Left ventricle myocardium inferior (tissue), 1 donor: ENCODE measurements around the gene SND1. TPM values are rescaled to one million over a fixed set of nuclear protein-coding genes. Genes with fewer than 3 reads are reported as not detected.

Experiments used
- DNase-seq: peaks from one replicate; pipeline ENCODE4 v3.0.0-alpha.2; 2020
- H3K27ac ChIP-seq: fragments of 200-600 bp; replicated peaks from 2 replicates; pipeline ENCODE4 v1.8.0; 2021
- H3K27me3 ChIP-seq: fragments of 200-600 bp; 2 replicates; pipeline ENCODE4 v1.8.0; 2021; ENCODE audit warnings: low read depth
- H3K36me3 ChIP-seq: fragments of 200-600 bp; 2 replicates; pipeline ENCODE4 v1.8.0; 2021
- H3K4me1 ChIP-seq: fragments of 200-600 bp; 2 replicates; pipeline ENCODE4 v1.8.0; 2021
- H3K4me3 ChIP-seq: fragments of 200-600 bp; 2 replicates; pipeline ENCODE4 v1.8.0; 2021; ENCODE audit warnings: mild to moderate bottlenecking, moderate library complexity
- H3K9me3 ChIP-seq: fragments of 200-600 bp; replicated peaks from 2 replicates; pipeline ENCODE4 v1.8.0; 2021
- CTCF ChIP-seq: fragments of 200-600 bp; IDR thresholded peaks from 2 replicates; pipeline ENCODE4 v1.8.0; 2021; ENCODE audit warnings: antibody characterized with exemption, mild to moderate bottlenecking, borderline replicate concordance
- intact Hi-C: fragments of 100-400 bp; cut with micrococcal nuclease; formaldehyde crosslinking; loops from one replicate; pipeline ENCODE4 v1.11.0; 2022
- total RNA-seq: library from RNA; stranded (reverse); fragmentation: NEBNext Ultra II Directional; extraction: Animal tissue kit (Norgen Biotek cat#: 25700); gene quantifications from one replicate; pipeline ENCODE4 v1.2.1, GENCODE V29; 2021
- donor health status: DM: no; HTN: yes; CAD: no; lungs with severe emphysema.

SND1 gene
- total RNA-seq, 1 donor from 2014 or later: 71.6 TPM

DNA sequence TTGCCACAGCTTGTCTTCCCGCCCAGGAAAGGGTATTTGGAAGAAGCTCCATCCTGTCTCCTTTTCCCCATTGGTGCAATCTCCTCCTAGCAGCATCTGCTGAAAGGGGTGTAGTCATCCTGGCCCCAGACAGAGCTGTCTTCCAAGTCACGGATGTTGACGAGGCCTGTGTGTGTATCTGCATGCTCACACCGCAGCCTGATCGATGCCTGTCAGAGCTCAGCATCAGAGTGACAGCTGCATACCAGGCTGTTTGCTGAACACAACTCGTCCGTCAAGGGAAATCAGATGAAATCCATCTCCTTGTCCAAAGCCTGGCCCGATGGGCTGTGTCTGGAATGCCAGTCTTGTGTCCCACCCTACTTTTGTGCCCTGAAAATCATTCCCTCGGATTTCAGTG is 400.4 kb downstream of the SND1 start:
- no peak overlapping the region for H3K27ac ChIP-seq

GRCh38 chr7:128053023-128053422 is 401.0 kb downstream of the SND1 start:
- Histone ChIP-seq H3K4me3 (no peak overlapping the region), H3K27me3 (no peaks in the 10 kb centered on the region), H3K36me3 (no peaks in the 10 kb centered on the region), H3K4me1 (peaks cover 17% of the 10 kb centered on the region), H3K27ac (no peak overlapping the region), H3K9me3 (no peaks in the 10 kb centered on the region)
- no peak for DNase-seq
- intact Hi-C loops: no loop called here
- TF ChIP-seq CTCF: no peak

More for the DNA sequence above, 400.4 kb downstream of the SND1 start:
- no peaks in the 10 kb centered on the region for H3K36me3 ChIP-seq
- H3K4me1 ChIP-seq: peaks cover 10% of the 10 kb centered on the region
- intact Hi-C loops: no loop called here
- H3K4me3 ChIP-seq: no peak overlapping the region
- H3K27me3 ChIP-seq: no peaks in the 10 kb centered on the region
- no peak for TF ChIP-seq CTCF
- no peak for DNase-seq
- no peaks in the 10 kb centered on the region for H3K9me3 ChIP-seq

GRCh38 chr7:128053991-128054390 is 402.0 kb downstream of the SND1 start:
- H3K4me3 ChIP-seq: no peak overlapping the region
- H3K4me1 ChIP-seq: peaks cover 23% of the 10 kb centered on the region
- no peak for TF ChIP-seq CTCF
- H3K27ac ChIP-seq: no peak overlapping the region
- DNase-seq: no peak
- no peaks in the 10 kb centered on the region for H3K9me3 ChIP-seq
- no peaks in the 10 kb centered on the region for H3K27me3 ChIP-seq
- intact Hi-C loops: no loop called here
- no peaks in the 10 kb centered on the region for H3K36me3 ChIP-seq

GRCh38 chr7:128054511-128054910 is 402.5 kb downstream of the SND1 start:
- H3K27me3 ChIP-seq: no peaks in the 10 kb centered on the region
- DNase-seq: no peak
- no peaks in the 10 kb centered on the region for H3K9me3 ChIP-seq
- H3K36me3 ChIP-seq: no peaks in the 10 kb centered on the region
- no peak overlapping the region for H3K27ac ChIP-seq
- H3K4me1 ChIP-seq: peaks cover 27% of the 10 kb centered on the region
- H3K4me3 ChIP-seq: no peak overlapping the region
- intact Hi-C loops: no loop called here
- TF ChIP-seq CTCF: no peak

GRCh38 chr7:128055637-128056036 is 403.6 kb downstream of the SND1 start:
- Histone ChIP-seq H3K27me3 (no peaks in the 10 kb centered on the region), H3K4me1 (peaks cover 31% of the 10 kb centered on the region), H3K4me3 (no peak overlapping the region), H3K36me3 (no peaks in the 10 kb centered on the region), H3K9me3 (no peaks in the 10 kb centered on the region), H3K27ac (no peak overlapping the region)
- no peak for TF ChIP-seq CTCF
- DNase-seq: no peak
- intact Hi-C loops: no loop called here

DNA sequence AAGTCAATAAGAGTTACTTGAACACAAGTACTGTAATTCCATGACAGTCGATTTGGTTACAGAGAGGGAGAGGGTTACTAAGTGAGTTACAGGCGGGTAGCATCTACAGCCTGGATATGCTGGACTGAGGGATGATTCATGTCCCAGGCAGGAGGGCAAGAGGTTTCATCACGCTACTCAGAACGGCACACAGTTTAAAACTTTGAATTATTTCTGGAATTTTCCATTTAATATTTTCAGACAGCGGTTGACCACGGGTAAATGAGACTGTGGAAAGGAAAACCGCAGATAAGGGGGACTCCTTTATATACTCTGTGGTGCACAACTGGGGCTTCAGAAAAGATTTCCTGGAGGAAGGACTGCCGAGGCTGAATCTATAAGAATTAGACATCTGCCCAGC is 404.9 kb downstream of the SND1 start:
- intact Hi-C loops: no loop called here
- TF ChIP-seq CTCF: no peak
- Histone ChIP-seq H3K4me3 (no peak overlapping the region), H3K4me1 (peaks cover 31% of the 10 kb centered on the region), H3K27ac (no peak overlapping the region), H3K36me3 (no peaks in the 10 kb centered on the region), H3K27me3 (no peaks in the 10 kb centered on the region), H3K9me3 (no peaks in the 10 kb centered on the region)
- no peak for DNase-seq
